ENCODE results near the gene CDC5L. TPM values are rescaled to one million over a fixed set of nuclear protein-coding genes. Genes with fewer than 3 reads are reported as not detected.

Gene CDC5L
- total RNA-seq, 4 donors from 2014 or later, result 12.3 to 19.2 (median 13.9) TPM

DNA sequence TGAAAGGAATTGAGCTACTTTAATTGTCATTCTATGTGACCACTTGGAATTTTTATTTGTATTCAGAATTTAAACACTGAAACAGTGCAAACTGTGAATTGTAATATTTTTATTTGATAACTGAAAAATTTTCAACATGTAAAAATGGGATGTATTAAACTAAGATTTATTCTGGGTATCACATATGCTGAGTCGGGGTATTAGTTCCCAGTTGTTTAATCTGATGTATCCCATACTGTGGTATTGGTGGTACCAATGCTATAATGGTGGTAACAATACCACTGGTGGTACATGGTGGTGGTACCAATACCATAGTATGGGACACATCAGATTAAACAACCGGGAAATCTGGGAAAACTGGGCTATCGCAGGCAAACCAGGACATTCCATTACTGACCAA is 79.4 kb downstream of the CDC5L start:
- no peak for DNase-seq (ENCODE audit: low spot score in 2 of 2)
- WGBS, 2 donors, result 95 to 96% methylated on average over 3 of the region's 3 CpGs
- TF ChIP-seq POLR2A (IDR thresholded peaks at IDR 0.05), result no peak
- TF ChIP-seq, protein P1, sequence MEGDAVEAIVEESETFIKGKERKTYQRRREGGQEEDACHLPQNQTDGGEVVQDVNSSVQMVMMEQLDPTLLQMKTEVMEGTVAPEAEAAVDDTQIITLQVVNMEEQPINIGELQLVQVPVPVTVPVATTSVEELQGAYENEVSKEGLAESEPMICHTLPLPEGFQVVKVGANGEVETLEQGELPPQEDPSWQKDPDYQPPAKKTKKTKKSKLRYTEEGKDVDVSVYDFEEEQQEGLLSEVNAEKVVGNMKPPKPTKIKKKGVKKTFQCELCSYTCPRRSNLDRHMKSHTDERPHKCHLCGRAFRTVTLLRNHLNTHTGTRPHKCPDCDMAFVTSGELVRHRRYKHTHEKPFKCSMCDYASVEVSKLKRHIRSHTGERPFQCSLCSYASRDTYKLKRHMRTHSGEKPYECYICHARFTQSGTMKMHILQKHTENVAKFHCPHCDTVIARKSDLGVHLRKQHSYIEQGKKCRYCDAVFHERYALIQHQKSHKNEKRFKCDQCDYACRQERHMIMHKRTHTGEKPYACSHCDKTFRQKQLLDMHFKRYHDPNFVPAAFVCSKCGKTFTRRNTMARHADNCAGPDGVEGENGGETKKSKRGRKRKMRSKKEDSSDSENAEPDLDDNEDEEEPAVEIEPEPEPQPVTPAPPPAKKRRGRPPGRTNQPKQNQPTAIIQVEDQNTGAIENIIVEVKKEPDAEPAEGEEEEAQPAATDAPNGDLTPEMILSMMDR (IDR thresholded peaks at IDR 0.05), result no peak
- H3K4me3 ChIP-seq (ENCODE audit: low read depth, poor library complexity, severe bottlenecking), result no peak overlapping the region
- intact Hi-C loops (cut with DNase I; ENCODE audit: low total_unique reads), result no loop called here

DNA sequence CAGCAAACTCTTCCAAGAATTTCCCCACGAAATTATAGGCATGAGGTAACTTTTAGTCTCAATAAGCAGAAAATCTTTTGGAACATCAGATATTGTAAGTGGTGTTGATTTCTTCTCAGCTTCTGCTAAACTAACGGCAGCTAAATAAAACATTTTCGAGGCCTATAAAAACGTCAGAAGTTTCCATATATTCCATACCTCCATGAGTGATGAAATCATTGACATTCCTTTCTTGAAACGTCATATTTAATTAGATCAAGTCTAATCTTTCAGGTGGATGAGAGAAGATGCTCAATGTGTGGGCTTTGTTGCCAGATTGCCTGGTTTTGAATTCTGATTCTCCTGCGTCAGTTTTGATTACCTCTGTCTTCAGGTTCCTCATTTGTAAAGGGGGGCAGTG is 81.3 kb downstream of the CDC5L start:
- DNase-seq (ENCODE audit: low spot score in 2 of 2), result no peak
- 63 to 69% methylated on average over 6 of the region's 6 CpGs for WGBS, 2 donors
- no peak overlapping the region for H3K4me3 ChIP-seq (ENCODE audit: low read depth, poor library complexity, severe bottlenecking)
- no peak for TF ChIP-seq POLR2A (IDR thresholded peaks at IDR 0.05)
- intact Hi-C loops (cut with DNase I; ENCODE audit: low total_unique reads), result no loop called here

DNA sequence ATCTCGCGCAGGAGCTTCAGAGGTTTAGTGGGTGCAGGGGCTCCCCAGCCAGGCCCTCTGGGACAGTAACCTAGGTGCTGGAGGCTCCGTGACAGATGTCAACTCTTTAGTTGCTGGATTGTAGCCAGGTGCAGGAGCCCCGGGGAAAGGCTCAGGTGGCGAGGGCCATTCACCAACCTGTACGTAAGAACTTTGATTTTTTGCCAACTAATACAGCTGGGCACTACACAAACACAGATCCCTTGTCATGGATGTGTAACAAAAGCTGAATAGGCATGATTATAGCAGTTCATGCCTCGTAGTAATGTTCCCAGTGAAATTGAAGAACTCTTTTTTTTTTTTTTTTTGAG is 82.6 kb downstream of the CDC5L start:
- intact Hi-C loops (cut with DNase I; ENCODE audit: low total_unique reads), result loop anchor here (10.0 kb wide), 1 partner anchor 185 kb away; no protein-coding TSS in a partner anchor
- TF ChIP-seq POLR2A (IDR thresholded peaks at IDR 0.05), result no peak
- TF ChIP-seq, protein P1 (IDR thresholded peaks at IDR 0.05), result no peak
- H3K4me3 ChIP-seq (ENCODE audit: low read depth, poor library complexity, severe bottlenecking), result no peak overlapping the region
- DNase-seq (ENCODE audit: low spot score in 2 of 2), result peak in 1 of 2 donors; percentile 82
- WGBS, 2 donors, result 52 to 59% methylated on average over 7 of the region's 7 CpGs

DNA sequence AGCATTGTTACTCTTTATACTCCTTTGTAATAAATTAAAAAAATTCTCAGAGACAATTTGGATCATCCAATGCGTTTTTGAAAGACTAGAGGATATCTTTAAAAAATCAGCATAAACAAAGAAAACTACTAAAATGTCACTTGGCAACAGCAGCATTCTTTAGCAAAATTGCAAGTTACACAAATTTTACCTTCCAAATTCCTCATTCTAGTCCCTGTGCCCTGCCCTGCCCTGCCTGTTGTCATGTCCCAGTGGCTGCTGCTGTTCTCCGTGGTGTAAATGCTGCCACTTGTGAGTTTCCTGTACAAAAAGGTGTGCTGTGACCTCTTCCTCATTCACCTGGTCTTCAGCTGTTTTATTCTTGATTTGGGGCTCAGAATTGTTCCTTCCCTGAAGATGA is 83.2 kb downstream of the CDC5L start:
- no peak for TF ChIP-seq POLR2A (IDR thresholded peaks at IDR 0.05)
- TF ChIP-seq, protein P1 (IDR thresholded peaks at IDR 0.05), result no peak
- intact Hi-C loops (cut with DNase I; ENCODE audit: low total_unique reads), result loop anchor here (10.0 kb wide), 1 partner anchor 184 kb away; no protein-coding TSS in a partner anchor
- H3K4me3 ChIP-seq (ENCODE audit: low read depth, poor library complexity, severe bottlenecking), result no peak overlapping the region
- DNase-seq (ENCODE audit: low spot score in 2 of 2), result peak in 1 of 2 donors; percentile 3
- WGBS, 2 donors, result 63 to 73% methylated on average over 2 of the region's 2 CpGs

DNA sequence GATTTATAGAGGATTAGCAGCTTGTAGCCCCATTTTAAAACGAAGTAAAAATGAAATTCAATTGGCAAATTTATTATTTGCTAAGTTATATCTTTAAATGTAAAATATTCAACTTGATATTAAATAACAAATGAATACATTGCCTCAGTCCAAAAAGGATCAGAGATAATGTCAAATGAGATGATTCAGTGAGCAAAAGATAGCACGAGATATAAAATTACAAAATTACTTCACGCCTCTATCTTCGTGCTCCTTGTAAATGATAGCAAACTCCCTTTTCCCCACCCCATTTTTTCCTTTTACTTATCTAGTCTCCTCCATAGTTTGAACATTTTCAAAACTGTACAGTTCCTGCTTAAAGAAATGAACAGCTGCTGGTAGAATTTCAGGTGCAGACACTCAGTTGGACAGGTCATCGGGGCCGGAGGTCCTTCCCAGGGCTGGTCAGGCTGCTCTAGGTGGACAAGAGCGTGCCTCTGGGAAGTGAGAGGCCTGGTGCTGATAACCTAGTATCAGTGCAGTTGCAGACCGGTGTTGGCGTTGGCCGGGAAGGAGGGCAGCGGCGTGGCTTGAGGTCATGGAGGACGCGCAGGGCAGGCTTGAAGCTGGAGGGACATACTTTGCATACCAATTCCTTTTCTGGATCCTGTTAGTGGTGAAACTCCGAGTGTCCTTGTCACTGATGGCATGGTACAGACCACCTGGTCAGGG is 83.9 kb downstream of the CDC5L start:
- TF ChIP-seq, protein P1 (IDR thresholded peaks at IDR 0.05), result no peak
- no peak for TF ChIP-seq POLR2A (IDR thresholded peaks at IDR 0.05)
- intact Hi-C loops (cut with DNase I; ENCODE audit: low total_unique reads), result loop anchor here (10.0 kb wide), 1 partner anchor 183 kb away; no protein-coding TSS in a partner anchor
- peak in 1 of 2 donors; percentile 83 for DNase-seq (ENCODE audit: low spot score in 2 of 2)
- 72 to 78% methylated on average over 15 of the region's 15 CpGs for WGBS, 2 donors
- H3K4me3 ChIP-seq (ENCODE audit: low read depth, poor library complexity, severe bottlenecking), result no peak overlapping the region

DNA sequence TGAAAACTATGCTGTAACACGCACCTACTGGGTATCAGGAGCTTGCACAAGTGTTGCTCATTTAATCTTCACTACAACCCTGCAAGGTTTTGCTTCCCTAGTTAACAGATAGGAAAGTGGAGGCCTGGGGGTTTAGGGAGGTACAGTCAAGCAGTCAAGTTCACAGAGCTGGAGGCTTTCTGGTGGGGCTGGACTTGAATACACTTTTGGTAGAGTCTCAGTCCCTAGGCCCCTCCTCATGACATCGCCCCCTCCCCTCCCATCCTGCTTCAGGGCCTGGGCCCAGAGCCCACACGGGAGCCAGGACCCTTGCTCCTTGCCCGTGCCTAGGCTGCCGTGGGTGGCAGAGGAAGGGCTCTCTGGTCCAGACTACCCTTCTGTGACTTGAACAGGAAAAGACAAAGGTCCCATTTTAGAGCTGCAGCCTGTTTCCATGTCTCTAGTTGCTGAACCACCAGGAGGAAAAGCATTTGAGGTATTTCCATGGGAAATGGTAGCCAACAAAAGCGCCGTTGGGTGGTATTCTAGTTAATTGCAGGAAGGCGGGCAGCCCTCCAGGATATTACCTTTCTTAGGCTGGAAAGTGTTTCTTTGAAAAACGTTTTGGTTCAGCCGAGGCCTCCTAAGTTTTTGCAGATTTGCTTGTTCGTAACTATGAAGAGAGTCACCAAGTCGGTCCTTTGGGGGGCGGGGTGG is 84.9 kb downstream of the CDC5L start:
- TF ChIP-seq POLR2A (IDR thresholded peaks at IDR 0.05), result no peak
- TF ChIP-seq, protein P1 (IDR thresholded peaks at IDR 0.05), result no peak
- no peak overlapping the region for H3K4me3 ChIP-seq (ENCODE audit: low read depth, poor library complexity, severe bottlenecking)
- intact Hi-C loops (cut with DNase I; ENCODE audit: low total_unique reads), result loop anchor here (10.0 kb wide), 1 partner anchor 182 kb away; no protein-coding TSS in a partner anchor
- peak in 1 of 2 donors; percentile 62 for DNase-seq (ENCODE audit: low spot score in 2 of 2)
- 69 to 70% methylated on average over 13 of the region's 13 CpGs for WGBS, 2 donors

All from lower leg skin (tissue), 4 donors.